ENCODE results near the gene CTNND2.

- TF ChIP-seq CTCF (IDR thresholded peaks at IDR 0.05; ENCODE audit: low read depth, low read length, poor library complexity, severe bottlenecking): no peak
- no peak for TF ChIP-seq EZH2phosphoT487 (IDR thresholded peaks at IDR 0.05; ENCODE audit: borderline replicate concordance, low read length)
Measured at GRCh38 chr5:11792621-11793020, 111.6 kb downstream of the CTNND2 start.

Data from DOHH2 (cell line).